ENCODE measurements around the gene TPTE2.

- TF ChIP-seq POLR2A (IDR thresholded peaks at IDR 0.05; ENCODE audit: low read depth, low read length) (no peak), TAF1 (IDR thresholded peaks at IDR 0.05; ENCODE audit: borderline replicate concordance, low read depth, low read length) (no peak)
Measured at GRCh38 chr13:19606152-19606551, 44.8 kb upstream of the TPTE2 start.

Measured in GM12892 (cell line).